Nephron (organoid): ENCODE results near the gene TSPAN15.

Experiments
- H3K27ac Mint-ChIP-seq, 3 experiments: 2 replicates each; pipeline ENCODE4 v1.8.0; 2020; ENCODE audit warnings: mixed read lengths in 3 of 3, mild to moderate bottlenecking in 2 of 3, moderate library complexity in 1 of 3
- H3K27me3 Mint-ChIP-seq: 2 replicates; pipeline ENCODE4 v1.8.0; 2021; ENCODE audit warnings: low read depth, mild to moderate bottlenecking, moderate library complexity, mixed read lengths
- H3K36me3 Mint-ChIP-seq: 2 replicates; pipeline ENCODE4 v1.8.0; 2020; ENCODE audit warnings: low read depth, mixed read lengths
- H3K4me1 Mint-ChIP-seq: 2 replicates; pipeline ENCODE4 v1.8.0; 2020; ENCODE audit warnings: mixed read lengths
- H3K4me3 Mint-ChIP-seq, 3 experiments: 2 replicates each; pipeline ENCODE4 v1.8.0; 2020; ENCODE audit warnings: mild to moderate bottlenecking in 3 of 3, mixed read lengths in 3 of 3, moderate library complexity in 2 of 3
- H3K9me3 Mint-ChIP-seq: 2 replicates; pipeline ENCODE4 v1.8.0; 2020; ENCODE audit warnings: mixed read lengths
- TF ChIP-seq, protein P1 (sequence below), 3 experiments: fragments of 200-600 bp; sonication (generic); IDR thresholded peaks; one replicate each; pipeline ENCODE4 v1.5.0; 2021; ENCODE audit warnings: antibody characterized with exemption in 3 of 3; ENCODE audit not compliant: unreplicated experiment in 3 of 3

Gene TSPAN15

GRCh38 chr10:69418052-69418752, 33.1 kb upstream of the TSPAN15 start:
- no peaks in the 10 kb centered on the region for H3K36me3 Mint-ChIP-seq

DNA sequence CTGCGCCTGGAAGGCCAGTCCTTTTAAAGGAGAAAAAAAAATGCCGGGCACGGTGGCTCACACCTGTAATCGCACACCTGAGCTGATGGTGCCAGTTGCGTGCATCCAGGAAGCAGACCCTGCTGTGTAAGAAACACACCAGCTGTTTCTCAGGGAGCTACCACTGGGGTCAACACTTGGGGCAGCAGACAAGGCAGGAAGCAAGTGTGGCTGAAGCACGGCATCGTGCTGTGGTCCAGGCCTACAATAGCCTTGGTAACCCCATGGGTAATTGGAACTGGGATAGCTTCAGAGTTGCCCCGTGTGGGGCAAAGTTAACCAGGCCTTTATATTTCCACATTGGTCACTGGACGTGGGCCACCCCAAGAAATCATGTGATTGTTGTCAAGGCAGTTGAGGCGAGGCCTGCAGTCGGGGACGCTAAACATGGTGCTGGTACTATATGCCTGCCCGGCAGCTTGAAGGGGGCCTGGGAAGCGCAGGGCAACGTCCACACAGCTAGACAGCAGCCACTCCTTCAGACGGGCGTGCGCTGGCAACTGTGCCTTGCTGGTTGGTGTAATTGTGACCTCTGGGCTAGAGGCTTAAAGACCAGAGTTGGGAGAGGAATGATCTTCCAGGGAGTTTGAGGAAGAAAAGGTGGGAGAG, 32.0 kb upstream of the TSPAN15 start:
- Mint-ChIP-seq H3K9me3 (no peaks in the 10 kb centered on the region), H3K36me3 (no peaks in the 10 kb centered on the region)

More at GRCh38 chr10:69418052-69418752, 33.1 kb upstream of the TSPAN15 start:
- H3K4me3 Mint-ChIP-seq: no peak overlapping the region
- H3K4me1 Mint-ChIP-seq: peaks cover 7% of the 10 kb centered on the region
- no peaks in the 10 kb centered on the region for H3K9me3 Mint-ChIP-seq
- H3K27me3 Mint-ChIP-seq: peaks cover 10% of the 10 kb centered on the region
- TF ChIP-seq, protein P1, sequence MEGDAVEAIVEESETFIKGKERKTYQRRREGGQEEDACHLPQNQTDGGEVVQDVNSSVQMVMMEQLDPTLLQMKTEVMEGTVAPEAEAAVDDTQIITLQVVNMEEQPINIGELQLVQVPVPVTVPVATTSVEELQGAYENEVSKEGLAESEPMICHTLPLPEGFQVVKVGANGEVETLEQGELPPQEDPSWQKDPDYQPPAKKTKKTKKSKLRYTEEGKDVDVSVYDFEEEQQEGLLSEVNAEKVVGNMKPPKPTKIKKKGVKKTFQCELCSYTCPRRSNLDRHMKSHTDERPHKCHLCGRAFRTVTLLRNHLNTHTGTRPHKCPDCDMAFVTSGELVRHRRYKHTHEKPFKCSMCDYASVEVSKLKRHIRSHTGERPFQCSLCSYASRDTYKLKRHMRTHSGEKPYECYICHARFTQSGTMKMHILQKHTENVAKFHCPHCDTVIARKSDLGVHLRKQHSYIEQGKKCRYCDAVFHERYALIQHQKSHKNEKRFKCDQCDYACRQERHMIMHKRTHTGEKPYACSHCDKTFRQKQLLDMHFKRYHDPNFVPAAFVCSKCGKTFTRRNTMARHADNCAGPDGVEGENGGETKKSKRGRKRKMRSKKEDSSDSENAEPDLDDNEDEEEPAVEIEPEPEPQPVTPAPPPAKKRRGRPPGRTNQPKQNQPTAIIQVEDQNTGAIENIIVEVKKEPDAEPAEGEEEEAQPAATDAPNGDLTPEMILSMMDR (IDR thresholded peaks at IDR 0.05; ENCODE audit: unreplicated experiment in 3 of 3): no peak
- H3K27ac Mint-ChIP-seq: peak overlapping the region in 2 of 3 experiments; percentile 28 to 70

GRCh38 chr10:69419744-69420126, 31.5 kb upstream of the TSPAN15 start:
- no peak overlapping the region for H3K27ac Mint-ChIP-seq
- TF ChIP-seq, protein P1 (IDR thresholded peaks at IDR 0.05; ENCODE audit: unreplicated experiment in 3 of 3): no peak
- H3K27me3 Mint-ChIP-seq: peaks cover 10% of the 10 kb centered on the region
- H3K36me3 Mint-ChIP-seq: no peaks in the 10 kb centered on the region
- H3K4me1 Mint-ChIP-seq: peaks cover 5% of the 10 kb centered on the region
- no peak overlapping the region for H3K4me3 Mint-ChIP-seq
- H3K9me3 Mint-ChIP-seq: no peaks in the 10 kb centered on the region

More for the DNA sequence above, 32.0 kb upstream of the TSPAN15 start:
- TF ChIP-seq, protein P1 (IDR thresholded peaks at IDR 0.05; ENCODE audit: unreplicated experiment in 3 of 3): no peak
- Mint-ChIP-seq H3K4me1 (peaks cover 5% of the 10 kb centered on the region), H3K27me3 (peaks cover 10% of the 10 kb centered on the region), H3K4me3 (no peak overlapping the region), H3K27ac (no peak overlapping the region)

- H3K36me3 Mint-ChIP-seq: no peaks in the 10 kb centered on the region
- H3K4me3 Mint-ChIP-seq: no peak overlapping the region
- peaks cover 5% of the 10 kb centered on the region for H3K4me1 Mint-ChIP-seq
- H3K27ac Mint-ChIP-seq: no peak overlapping the region
- peaks cover 6% of the 10 kb centered on the region for H3K27me3 Mint-ChIP-seq
- TF ChIP-seq, protein P1 (IDR thresholded peaks at IDR 0.05; ENCODE audit: unreplicated experiment in 3 of 3): no peak
- H3K9me3 Mint-ChIP-seq: no peaks in the 10 kb centered on the region
Observed at GRCh38 chr10:69421611-69422308, 29.5 kb upstream of the TSPAN15 start.

DNA sequence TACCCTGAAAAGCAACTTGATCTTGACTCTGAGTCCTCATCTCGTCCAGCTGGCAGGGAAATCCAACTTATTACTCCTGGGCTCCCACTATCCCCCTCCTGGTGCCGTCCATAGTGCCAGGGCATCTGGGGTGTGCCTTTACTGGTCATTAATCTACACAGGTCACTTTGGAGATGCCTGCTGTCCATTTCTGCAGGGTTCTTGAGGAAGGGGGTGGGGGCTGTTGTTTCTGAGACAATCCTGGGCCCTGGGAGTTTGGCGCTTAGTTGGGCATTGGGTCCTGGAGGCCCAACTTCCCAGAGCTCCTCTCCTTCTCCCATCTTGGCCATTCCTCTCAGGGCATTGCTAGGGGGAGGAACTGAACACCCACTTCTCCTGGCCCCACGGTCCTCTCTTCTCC, 28.6 kb upstream of the TSPAN15 start:
- Mint-ChIP-seq H3K4me1 (peaks cover 5% of the 10 kb centered on the region), H3K36me3 (no peaks in the 10 kb centered on the region), H3K27me3 (peaks cover 6% of the 10 kb centered on the region), H3K27ac (no peak overlapping the region), H3K9me3 (no peaks in the 10 kb centered on the region), H3K4me3 (no peak overlapping the region)
- TF ChIP-seq, protein P1 (IDR thresholded peaks at IDR 0.05; ENCODE audit: unreplicated experiment in 3 of 3): no peak
